22Rv1 (cell line): ENCODE results near the gene TJP2.

Experiments
- ZFX ChIP-seq: fragments of 450-650 bp; IDR thresholded peaks from 2 replicates; pipeline ENCODE4 v1.6.1; 2017; ENCODE audit warnings: antibody characterized with exemption, borderline replicate concordance
- TF ChIP-seq, protein P1 (sequence below): fragments of 450-650 bp; IDR thresholded peaks from 2 replicates; pipeline ENCODE4 v1.5.1; 2017; ENCODE audit warnings: mild to moderate bottlenecking

DNA sequence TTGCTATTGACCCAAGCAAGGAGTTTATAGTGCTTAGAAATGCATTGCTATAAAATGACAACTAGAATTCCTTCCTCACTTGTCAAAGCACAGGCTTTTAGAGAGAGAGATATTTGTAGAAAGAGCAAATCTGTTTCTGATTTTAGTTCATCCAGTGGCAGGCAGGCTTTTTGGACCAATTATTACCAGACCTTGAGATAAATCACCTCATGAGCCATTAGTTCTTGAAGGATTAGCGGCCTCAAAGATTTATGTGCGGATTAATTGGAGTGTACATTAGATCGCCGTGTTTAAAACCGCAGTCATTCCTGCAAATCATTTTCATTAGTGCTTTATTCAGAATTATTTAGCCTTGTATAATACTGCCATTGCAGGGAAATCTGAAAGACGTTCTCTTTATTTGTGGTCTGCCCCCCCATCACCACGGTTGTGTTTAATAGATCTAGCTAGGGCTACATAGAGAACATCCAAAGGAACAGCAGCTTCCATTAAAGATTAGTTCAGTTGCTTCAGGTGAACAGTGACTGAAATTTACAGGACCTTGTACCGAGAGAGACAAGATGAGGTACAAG, 28.8 kb upstream of the TJP2 start:
- TF ChIP-seq, protein P1, sequence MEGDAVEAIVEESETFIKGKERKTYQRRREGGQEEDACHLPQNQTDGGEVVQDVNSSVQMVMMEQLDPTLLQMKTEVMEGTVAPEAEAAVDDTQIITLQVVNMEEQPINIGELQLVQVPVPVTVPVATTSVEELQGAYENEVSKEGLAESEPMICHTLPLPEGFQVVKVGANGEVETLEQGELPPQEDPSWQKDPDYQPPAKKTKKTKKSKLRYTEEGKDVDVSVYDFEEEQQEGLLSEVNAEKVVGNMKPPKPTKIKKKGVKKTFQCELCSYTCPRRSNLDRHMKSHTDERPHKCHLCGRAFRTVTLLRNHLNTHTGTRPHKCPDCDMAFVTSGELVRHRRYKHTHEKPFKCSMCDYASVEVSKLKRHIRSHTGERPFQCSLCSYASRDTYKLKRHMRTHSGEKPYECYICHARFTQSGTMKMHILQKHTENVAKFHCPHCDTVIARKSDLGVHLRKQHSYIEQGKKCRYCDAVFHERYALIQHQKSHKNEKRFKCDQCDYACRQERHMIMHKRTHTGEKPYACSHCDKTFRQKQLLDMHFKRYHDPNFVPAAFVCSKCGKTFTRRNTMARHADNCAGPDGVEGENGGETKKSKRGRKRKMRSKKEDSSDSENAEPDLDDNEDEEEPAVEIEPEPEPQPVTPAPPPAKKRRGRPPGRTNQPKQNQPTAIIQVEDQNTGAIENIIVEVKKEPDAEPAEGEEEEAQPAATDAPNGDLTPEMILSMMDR = no peak
- no peak for TF ChIP-seq ZFX
